Right cardiac atrium (tissue), 5 donors: ENCODE results near the gene ABCC9. TPM values are rescaled to one million over a fixed set of nuclear protein-coding genes. Genes with fewer than 3 reads are reported as not detected.
"Not testable (repeated sequence)": the region's sequence is repeated elsewhere in the genome, so short reads cannot be mapped to it uniquely, and the experiment has no call there.

Experiments used
- ATAC-seq, 2 donors: fragments of 200-7000 bp; cut with Tn5 transposase; one replicate each; pipeline versions ENCODE4 v1.8.0 to v1.9.1; 2020; ENCODE audit warnings: moderate library complexity in 2 of 2, mild to moderate bottlenecking in 1 of 2
- DNase-seq, 3 donors: peaks; one replicate each; pipeline ENCODE4 v3.0.0-alpha.2; 2020
- H3K27ac ChIP-seq: one replicate; pipeline ENCODE4 v1.5.1; 2013; ENCODE audit warnings: mild to moderate bottlenecking, low read length, control low read depth, moderate library complexity
- H3K27me3 ChIP-seq: one replicate; pipeline ENCODE4 v1.6.1; 2013; ENCODE audit not compliant: control insufficient read depth, insufficient read depth
- H3K4me1 ChIP-seq: one replicate; pipeline ENCODE4 v1.6.1; 2013; ENCODE audit warnings: low read length; ENCODE audit not compliant: control insufficient read depth, insufficient read depth
- H3K4me3 ChIP-seq: one replicate; pipeline ENCODE4 v1.5.1; 2013; ENCODE audit warnings: low read length, control low read depth
- H3K9me3 ChIP-seq: one replicate; pipeline ENCODE4 v1.6.1; 2013; ENCODE audit warnings: low read length; ENCODE audit not compliant: control insufficient read depth
- WGBS: extraction: QIAGEN DNeasy Blood & Tissue Kit; methylation state at CpG from one replicate; pipeline ENCODE4 v1.1.7; 2013; 5-methylcytosine and 5-hydroxymethylcytosine counted together
- intact Hi-C, 4 donors: fragments of 100-400 bp; cut with DNase I; formaldehyde crosslinking; loops; one replicate each; pipeline versions ENCODE4 v1.11.0 to v1.14.0; 2022 to 2023
- polyA plus RNA-seq: library from polyadenylated mRNA; stranded (reverse); fragments of 200-250 nt; gene quantifications from one replicate; pipeline ENCODE4 v1.2.3, GENCODE V29; 2013
- total RNA-seq, 4 donors: library from RNA; stranded (reverse); fragmentation: NEBNext Ultra II Directional; extraction: Animal tissue kit (Norgen Biotek cat#: 25700); gene quantifications; one replicate each; pipeline ENCODE4 v1.2.1, GENCODE V29; 2021
- donor health status: healthy with polysubstance abuse.
- donor health status: DM: no; HTN: yes; CAD: no.
- donor health status: DM: no; HTN: no; CAD: no.
- donor health status: DM: no; HTN: yes; CAD: no; lungs with severe emphysema.
- donor health status: DM: yes; HTN: yes; CAD: no.

The ABCC9 gene
- total and polyA plus RNA-seq, 5 donors: 12.1 to 67.8 (median 52.5) TPM

DNA sequence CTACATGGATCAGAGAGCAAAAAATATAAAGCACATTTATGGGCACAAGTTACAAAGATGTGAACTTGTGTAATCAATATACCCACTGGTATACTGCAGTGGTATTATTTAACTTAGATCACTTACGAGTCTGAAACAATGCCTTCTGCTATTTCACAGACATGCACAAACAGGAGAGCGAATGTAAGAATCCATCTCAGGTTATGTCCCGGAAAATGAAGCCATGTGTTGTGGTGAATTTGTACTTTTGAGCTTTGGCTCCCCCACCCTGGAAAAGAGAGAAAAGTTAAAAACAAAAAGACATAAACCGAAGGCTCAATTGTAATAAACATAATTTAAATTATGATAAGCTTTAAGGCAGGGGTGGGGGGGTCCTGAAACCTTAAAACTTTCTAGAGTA is 7.6 kb downstream of the ABCC9 start:
- no peaks in the 10 kb centered on the region for H3K27me3 ChIP-seq
- WGBS: 91% methylated on average over 4 of the region's 4 CpGs
- intact Hi-C loops: no loop called here
- no peak for ATAC-seq
- H3K27ac ChIP-seq: no peak overlapping the region
- H3K9me3 ChIP-seq: no peaks in the 10 kb centered on the region
- no peak for DNase-seq
- H3K4me1 ChIP-seq: no peaks in the 10 kb centered on the region
- no peak overlapping the region for H3K4me3 ChIP-seq

GRCh38 chr12:21929972-21930371 is 11.3 kb downstream of the ABCC9 start:
- H3K4me1 ChIP-seq, ATAC-seq, H3K9me3 ChIP-seq, H3K27me3 ChIP-seq, DNase-seq, H3K27ac ChIP-seq, intact Hi-C loops, H3K4me3 ChIP-seq: not testable (repeated sequence)
- WGBS: 95% methylated on average over 1 of the region's 1 CpG

DNA sequence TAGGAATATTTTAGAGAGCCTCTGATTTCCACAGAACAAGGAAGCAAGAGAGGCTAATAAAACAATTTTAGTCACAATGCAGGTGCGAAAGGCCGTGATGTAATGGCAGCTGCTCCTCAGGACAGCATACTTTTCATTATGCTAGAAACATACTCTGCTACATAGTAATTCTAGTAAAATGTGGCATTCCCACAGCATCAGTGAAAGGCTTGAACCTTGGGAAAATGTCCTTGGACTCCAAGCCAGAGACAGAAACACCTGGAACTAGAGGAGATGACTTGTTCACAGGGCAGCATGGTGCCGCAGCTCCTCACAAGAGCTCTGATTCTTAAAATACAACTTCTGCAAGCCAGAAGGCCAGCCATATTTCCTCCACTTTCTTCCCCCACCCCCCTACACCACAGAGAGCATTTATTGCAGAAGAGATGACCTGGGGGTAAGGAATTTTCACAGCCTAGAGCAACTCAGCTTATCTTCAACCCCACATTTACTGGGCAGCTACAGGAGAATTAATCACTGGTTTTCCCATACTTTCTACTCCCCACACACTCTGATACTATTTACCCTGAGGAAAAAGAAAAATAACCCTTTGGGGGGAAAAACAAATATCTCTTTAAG is 15.8 kb downstream of the ABCC9 start:
- Histone ChIP-seq H3K4me3 (no peak overlapping the region), H3K27ac (no peak overlapping the region), H3K27me3 (no peaks in the 10 kb centered on the region), H3K4me1 (no peaks in the 10 kb centered on the region), H3K9me3 (no peaks in the 10 kb centered on the region)
- intact Hi-C loops: no loop called here
- ATAC-seq (no peak), DNase-seq (no peak)
- WGBS: 96% methylated on average over 3 of the region's 3 CpGs

- WGBS: 77% methylated on average over 1 of the region's 1 CpG
- Histone ChIP-seq H3K9me3 (no peaks in the 10 kb centered on the region), H3K27ac (no peak overlapping the region), H3K4me1 (no peaks in the 10 kb centered on the region), H3K27me3 (no peaks in the 10 kb centered on the region), H3K4me3 (no peak overlapping the region)
- no peak for DNase-seq
- intact Hi-C loops: no loop called here
- no peak for ATAC-seq
Measured at GRCh38 chr12:21921436-21921835, 19.8 kb downstream of the ABCC9 start.

GRCh38 chr12:21918456-21918855 is 22.8 kb downstream of the ABCC9 start:
- 85% methylated on average over 3 of the region's 3 CpGs for WGBS

DNA sequence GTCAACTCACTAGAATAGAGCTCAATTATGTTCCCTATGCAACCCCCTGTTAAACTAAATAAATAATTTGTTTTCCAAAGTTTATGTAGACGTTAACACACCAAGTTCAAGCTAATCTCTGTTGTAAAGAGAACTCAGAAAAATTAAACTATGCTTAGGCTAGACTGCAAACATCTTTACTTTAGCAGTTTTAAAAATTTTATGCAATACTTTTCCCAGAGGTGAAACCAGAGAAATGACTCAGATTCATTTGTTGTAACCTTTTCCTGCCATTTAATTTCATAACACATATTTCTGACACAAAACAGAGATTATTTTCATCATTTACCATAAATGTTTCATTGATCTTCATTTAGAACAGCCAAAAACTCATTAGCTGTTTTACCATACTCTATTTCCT is 27.4 kb downstream of the ABCC9 start:
- Histone ChIP-seq H3K4me1 (no peaks in the 10 kb centered on the region), H3K27ac (no peak overlapping the region), H3K4me3 (no peak overlapping the region), H3K9me3 (no peaks in the 10 kb centered on the region), H3K27me3 (no peaks in the 10 kb centered on the region)
- WGBS: 54% methylated on average over 1 of the region's 1 CpG
- intact Hi-C loops: no loop called here
- DNase-seq: no peak
- no peak for ATAC-seq

More at GRCh38 chr12:21918456-21918855, 22.8 kb downstream of the ABCC9 start:
- H3K27ac ChIP-seq: no peak overlapping the region
- no peak for DNase-seq
- no peaks in the 10 kb centered on the region for H3K4me1 ChIP-seq
- H3K27me3 ChIP-seq: no peaks in the 10 kb centered on the region
- intact Hi-C loops: no loop called here
- no peak for ATAC-seq
- H3K4me3 ChIP-seq: no peak overlapping the region
- no peaks in the 10 kb centered on the region for H3K9me3 ChIP-seq

- ATAC-seq (no peak), DNase-seq (no peak)
- Histone ChIP-seq H3K9me3 (no peaks in the 10 kb centered on the region), H3K4me3 (no peak overlapping the region), H3K27me3 (no peaks in the 10 kb centered on the region), H3K27ac (no peak overlapping the region), H3K4me1 (no peaks in the 10 kb centered on the region)
- WGBS: 82% methylated on average over 3 of the region's 3 CpGs
- intact Hi-C loops: no loop called here
Measured at GRCh38 chr12:21912318-21912717, 28.9 kb downstream of the ABCC9 start.

GRCh38 chr12:21911832-21912231 is 29.4 kb downstream of the ABCC9 start:
- no peaks in the 10 kb centered on the region for H3K9me3 ChIP-seq
- no peak overlapping the region for H3K27ac ChIP-seq
- ATAC-seq: no peak
- no peaks in the 10 kb centered on the region for H3K27me3 ChIP-seq
- no peaks in the 10 kb centered on the region for H3K4me1 ChIP-seq
- WGBS: 78% methylated on average over 4 of the region's 4 CpGs
- no peak for DNase-seq
- intact Hi-C loops: no loop called here
- H3K4me3 ChIP-seq: no peak overlapping the region

DNA sequence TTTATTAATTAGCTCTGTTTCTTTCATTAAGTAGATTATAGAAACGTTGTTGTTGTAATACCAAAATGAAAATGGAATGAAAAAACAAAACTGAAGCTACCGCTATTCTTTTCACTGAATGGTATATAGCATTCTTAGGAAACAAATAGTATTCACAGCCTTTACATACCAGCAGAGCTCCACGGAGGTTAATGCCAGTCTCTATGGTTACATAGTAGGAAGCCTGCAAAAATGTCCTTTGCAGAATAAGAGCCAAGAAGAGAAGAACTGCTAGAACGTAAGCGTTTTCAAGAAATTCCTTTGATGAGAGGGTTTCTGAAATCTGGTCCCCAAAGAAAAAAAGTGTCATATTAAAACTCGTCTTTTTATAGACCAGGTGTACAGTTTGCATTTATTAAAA is 30.6 kb downstream of the ABCC9 start:
- H3K27me3 ChIP-seq: no peaks in the 10 kb centered on the region
- no peaks in the 10 kb centered on the region for H3K4me1 ChIP-seq
- no peak overlapping the region for H3K27ac ChIP-seq
- no peak for ATAC-seq
- H3K9me3 ChIP-seq: no peaks in the 10 kb centered on the region
- H3K4me3 ChIP-seq: no peak overlapping the region
- intact Hi-C loops: no loop called here
- WGBS: 69% methylated on average over 6 of the region's 6 CpGs
- no peak for DNase-seq

DNA sequence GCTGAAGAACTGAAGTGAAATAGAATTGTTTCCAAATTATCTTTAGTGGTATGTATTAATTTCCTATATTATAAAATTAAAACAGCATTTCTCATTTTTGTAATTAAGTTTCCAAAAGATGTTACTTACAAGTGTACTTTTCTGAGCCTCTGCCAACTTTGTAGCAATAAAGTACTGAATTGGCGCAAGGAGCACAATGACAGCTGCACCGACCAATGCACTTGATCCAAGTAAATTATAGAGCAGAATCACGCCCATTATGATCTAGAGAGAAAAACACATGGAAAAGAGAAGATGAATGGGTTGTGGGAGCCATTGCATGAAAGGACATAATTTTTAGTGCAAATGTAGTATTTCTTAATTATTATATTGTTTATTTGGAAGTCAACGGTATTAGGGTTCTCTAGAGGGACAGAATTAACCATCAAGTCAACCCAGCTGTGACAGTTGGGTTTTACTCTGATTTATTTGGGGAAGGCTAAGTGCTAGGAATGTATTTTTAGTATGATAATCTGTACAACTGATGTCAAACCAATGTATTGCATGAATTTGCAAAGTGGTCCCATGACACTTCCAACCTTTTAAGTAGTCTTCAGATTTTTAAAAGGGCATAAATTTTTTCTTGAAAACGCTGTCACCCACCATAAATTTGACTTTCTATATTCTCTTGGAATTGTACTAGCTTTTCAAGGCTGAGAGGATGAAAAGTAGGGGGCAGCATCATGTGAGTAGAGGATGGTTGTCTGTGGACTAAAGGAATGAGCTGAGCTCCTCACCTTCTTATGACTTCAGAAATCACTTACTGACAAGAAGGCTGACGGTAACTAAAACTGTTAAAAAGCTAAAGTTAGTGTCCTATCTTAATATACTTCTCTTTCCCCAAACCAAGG is 33.0 kb downstream of the ABCC9 start:
- no peaks in the 10 kb centered on the region for H3K9me3 ChIP-seq
- DNase-seq: no peak
- no peak overlapping the region for H3K4me3 ChIP-seq
- H3K27ac ChIP-seq: no peak overlapping the region
- ATAC-seq: no peak
- WGBS: 87% methylated on average over 6 of the region's 6 CpGs
- intact Hi-C loops: no loop called here
- H3K27me3 ChIP-seq: no peaks in the 10 kb centered on the region
- H3K4me1 ChIP-seq: no peaks in the 10 kb centered on the region

DNA sequence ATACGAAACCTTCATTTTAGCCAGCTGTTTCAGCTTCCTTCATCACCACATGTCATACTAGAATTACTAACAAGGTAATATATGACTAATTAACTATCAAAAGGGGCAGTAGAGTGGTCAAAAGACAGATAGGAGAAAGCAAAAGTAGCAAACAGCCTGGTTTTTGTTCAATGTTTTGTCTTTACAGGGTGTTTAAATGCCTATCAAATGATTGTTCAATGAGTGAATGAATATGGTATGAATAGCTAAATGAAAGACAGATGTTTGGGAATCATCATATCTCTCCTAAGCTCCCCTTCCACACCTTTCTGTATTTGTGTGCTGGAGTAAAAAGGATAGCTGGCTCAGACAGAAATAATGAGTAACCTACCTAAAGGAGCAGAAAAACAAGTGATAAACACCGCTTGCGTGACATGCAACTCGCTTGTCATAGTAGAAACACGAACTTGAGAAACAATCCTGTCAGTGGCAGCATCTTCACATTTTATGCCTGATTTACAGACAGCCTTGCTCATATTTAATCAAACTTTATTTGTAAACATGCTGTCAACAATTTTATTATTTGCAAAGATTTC is 34.2 kb downstream of the ABCC9 start:
- H3K9me3 ChIP-seq: no peaks in the 10 kb centered on the region
- intact Hi-C loops: no loop called here
- no peaks in the 10 kb centered on the region for H3K27me3 ChIP-seq
- H3K4me3 ChIP-seq: no peak overlapping the region
- no peak overlapping the region for H3K27ac ChIP-seq
- ATAC-seq: no peak
- H3K4me1 ChIP-seq: no peaks in the 10 kb centered on the region
- 89% methylated on average over 5 of the region's 5 CpGs for WGBS
- no peak for DNase-seq
